DOHH2 (cell line): Measurements from ENCODE around the gene JMJD6.

Source experiments
- H3F3A ChIP-seq: fragments of 200-600 bp; sonication (generic), shearing (Covaris generic); 2 replicates; pipeline ENCODE4 v1.6.0; 2016; ENCODE audit warnings: antibody characterized with exemption, mild to moderate bottlenecking; ENCODE audit not compliant: control insufficient read depth, insufficient read depth
- H3K27ac ChIP-seq: fragments of 200-600 bp; sonication (generic); 2 replicates; pipeline ENCODE4 v1.5.1; 2014; ENCODE audit warnings: low read depth, mild to moderate bottlenecking, low read length, moderate library complexity
- H3K27me3 ChIP-seq: fragments of 200-600 bp; sonication (generic); 2 replicates; pipeline ENCODE4 v1.6.1; 2014; ENCODE audit warnings: mild to moderate bottlenecking, low read length, mixed read lengths; ENCODE audit not compliant: control insufficient read depth
- H3K36me3 ChIP-seq: fragments of 200-600 bp; sonication (generic); 2 replicates; pipeline ENCODE4 v1.6.1; 2014; ENCODE audit warnings: mild to moderate bottlenecking, low read length, moderate library complexity, mixed read lengths; ENCODE audit not compliant: control insufficient read depth
- H3K4me1 ChIP-seq: fragments of 200-600 bp; sonication (generic); 2 replicates; pipeline ENCODE4 v1.6.1; 2014; ENCODE audit warnings: mild to moderate bottlenecking, low read length, mixed read lengths; ENCODE audit not compliant: control insufficient read depth
- H3K4me2 ChIP-seq: fragments of 200-600 bp; sonication (generic); 2 replicates; pipeline ENCODE4 v1.6.0; 2014; ENCODE audit warnings: mild to moderate bottlenecking, low read length, moderate library complexity
- H3K4me3 ChIP-seq: fragments of 200-600 bp; sonication (generic); 2 replicates; pipeline ENCODE4 v1.5.1; 2014; ENCODE audit warnings: mild to moderate bottlenecking, low read length, mixed read lengths
- H3K79me2 ChIP-seq: fragments of 200-600 bp; sonication (generic); 2 replicates; pipeline ENCODE4 v1.6.1; 2014; ENCODE audit warnings: mild to moderate bottlenecking, low read length, mixed read lengths; ENCODE audit not compliant: control insufficient read depth
- H3K9me2 ChIP-seq: fragments of 200-600 bp; sonication (generic); replicated peaks from 2 replicates; pipeline ENCODE4 v1.6.1; 2014; ENCODE audit warnings: mild to moderate bottlenecking, low read length, mixed read lengths; ENCODE audit not compliant: control insufficient read depth
- H3K9me3 ChIP-seq: fragments of 200-600 bp; sonication (generic); 2 replicates; pipeline ENCODE4 v1.6.1; 2014; ENCODE audit warnings: antibody characterized with exemption, low read length, mixed read lengths; ENCODE audit not compliant: control insufficient read depth, insufficient read depth
- H4K20me1 ChIP-seq: fragments of 200-600 bp; sonication (generic); 2 replicates; pipeline ENCODE4 v1.6.0; 2014; ENCODE audit warnings: low read depth, mild to moderate bottlenecking, antibody characterized with exemption, low read length, moderate library complexity; ENCODE audit not compliant: control insufficient read depth, insufficient read depth
- EZH2phosphoT487 ChIP-seq: fragments of 200-600 bp; sonication (generic); IDR thresholded peaks from 2 replicates; pipeline ENCODE4 v1.6.1; 2017; ENCODE audit warnings: borderline replicate concordance, mild to moderate bottlenecking, antibody characterized with exemption, low read length, moderate library complexity, mixed read lengths
- TF ChIP-seq, protein P1 (sequence below): fragments of 200-600 bp; sonication (generic); IDR thresholded peaks from one replicate; pipeline ENCODE4 v1.5.1; 2014; ENCODE audit warnings: antibody characterized with exemption, mild to moderate bottlenecking, low read depth, low read length; ENCODE audit not compliant: poor library complexity, severe bottlenecking

The JMJD6 gene

GRCh38 chr17:76691379-76692191 is 34.8 kb downstream of the JMJD6 start:
- Histone ChIP-seq H3K27me3 (peaks cover 19% of the 10 kb centered on the region), H3K4me1 (no peaks in the 10 kb centered on the region), H4K20me1 (no peaks in the 10 kb centered on the region), H3F3A (no peaks in the 10 kb centered on the region), H3K4me2 (no peak overlapping the region), H3K27ac (no peak overlapping the region), H3K36me3 (no peaks in the 10 kb centered on the region), H3K79me2 (no peaks in the 10 kb centered on the region), H3K4me3 (no peak overlapping the region), H3K9me2 (no peaks in the 10 kb centered on the region), H3K9me3 (no peaks in the 10 kb centered on the region)
- TF ChIP-seq EZH2phosphoT487, result no peak
- TF ChIP-seq, protein P1, sequence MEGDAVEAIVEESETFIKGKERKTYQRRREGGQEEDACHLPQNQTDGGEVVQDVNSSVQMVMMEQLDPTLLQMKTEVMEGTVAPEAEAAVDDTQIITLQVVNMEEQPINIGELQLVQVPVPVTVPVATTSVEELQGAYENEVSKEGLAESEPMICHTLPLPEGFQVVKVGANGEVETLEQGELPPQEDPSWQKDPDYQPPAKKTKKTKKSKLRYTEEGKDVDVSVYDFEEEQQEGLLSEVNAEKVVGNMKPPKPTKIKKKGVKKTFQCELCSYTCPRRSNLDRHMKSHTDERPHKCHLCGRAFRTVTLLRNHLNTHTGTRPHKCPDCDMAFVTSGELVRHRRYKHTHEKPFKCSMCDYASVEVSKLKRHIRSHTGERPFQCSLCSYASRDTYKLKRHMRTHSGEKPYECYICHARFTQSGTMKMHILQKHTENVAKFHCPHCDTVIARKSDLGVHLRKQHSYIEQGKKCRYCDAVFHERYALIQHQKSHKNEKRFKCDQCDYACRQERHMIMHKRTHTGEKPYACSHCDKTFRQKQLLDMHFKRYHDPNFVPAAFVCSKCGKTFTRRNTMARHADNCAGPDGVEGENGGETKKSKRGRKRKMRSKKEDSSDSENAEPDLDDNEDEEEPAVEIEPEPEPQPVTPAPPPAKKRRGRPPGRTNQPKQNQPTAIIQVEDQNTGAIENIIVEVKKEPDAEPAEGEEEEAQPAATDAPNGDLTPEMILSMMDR, result no peak

DNA sequence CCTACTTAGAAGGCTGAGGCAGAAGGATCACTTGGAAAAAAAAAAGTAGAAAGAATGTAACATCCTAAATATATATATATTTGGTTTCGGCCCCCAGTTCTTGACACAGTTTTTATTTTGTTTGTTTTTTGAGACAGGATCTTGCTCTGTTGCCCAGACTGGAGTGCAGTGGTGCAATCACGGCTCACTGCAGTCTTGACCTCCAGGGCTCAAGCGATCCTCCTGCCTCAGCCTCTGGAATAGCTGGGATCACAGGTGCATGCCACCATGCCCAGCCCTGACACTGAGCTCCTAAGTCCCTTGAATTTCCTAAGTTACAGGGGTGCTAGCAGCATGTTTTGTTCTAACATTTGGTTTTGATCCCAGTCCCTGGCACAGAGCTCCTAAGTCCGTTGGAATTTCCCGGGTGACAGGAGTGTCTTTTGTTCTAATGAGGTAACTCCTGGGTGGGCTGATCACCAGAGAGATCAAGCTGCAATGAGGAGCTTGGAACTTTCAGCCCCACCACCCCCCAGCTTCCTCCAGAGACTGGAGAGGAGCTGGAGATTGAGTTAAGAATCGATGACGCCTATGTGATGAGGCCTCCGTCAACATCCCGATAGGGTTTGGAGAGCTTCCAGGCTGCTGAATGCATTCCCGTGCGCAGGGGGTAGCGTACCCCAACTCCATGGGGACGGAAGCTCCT is 35.7 kb downstream of the JMJD6 start:
- Histone ChIP-seq H3K36me3 (no peaks in the 10 kb centered on the region), H3K4me1 (no peaks in the 10 kb centered on the region), H3K79me2 (no peaks in the 10 kb centered on the region), H3K27ac (no peak overlapping the region), H3K9me3 (no peaks in the 10 kb centered on the region), H3F3A (no peaks in the 10 kb centered on the region), H3K9me2 (no peaks in the 10 kb centered on the region), H3K27me3 (peaks cover 14% of the 10 kb centered on the region), H4K20me1 (no peaks in the 10 kb centered on the region), H3K4me2 (no peak overlapping the region), H3K4me3 (no peak overlapping the region)
- TF ChIP-seq, protein P1, result no peak

DNA sequence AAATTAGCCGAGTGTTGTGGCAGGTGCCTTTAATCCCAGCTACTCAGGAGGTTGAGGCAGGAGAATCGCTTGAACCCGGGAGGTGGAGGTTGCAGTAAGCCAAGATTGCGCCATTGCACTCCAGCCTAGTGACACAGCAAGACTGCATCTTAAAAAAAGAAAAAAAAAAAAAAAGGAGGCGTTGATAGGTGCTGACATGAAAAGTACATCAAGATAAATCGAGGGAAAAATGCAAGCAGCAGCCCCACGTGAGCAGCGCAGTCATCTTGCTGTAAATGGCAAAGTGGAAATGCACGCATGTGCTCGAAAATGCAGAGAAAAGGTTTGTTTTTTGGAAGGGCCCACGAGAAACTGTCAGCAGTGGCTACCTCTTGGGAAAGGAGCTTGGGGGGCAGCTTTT is 36.5 kb downstream of the JMJD6 start:
- Histone ChIP-seq H3K36me3 (no peaks in the 10 kb centered on the region), H3K4me3 (no peak overlapping the region), H3K27ac (no peak overlapping the region), H4K20me1 (no peaks in the 10 kb centered on the region), H3K4me1 (no peaks in the 10 kb centered on the region), H3F3A (no peaks in the 10 kb centered on the region), H3K79me2 (no peaks in the 10 kb centered on the region), H3K4me2 (no peak overlapping the region), H3K27me3 (peaks cover 7% of the 10 kb centered on the region; the same call in 1 of the 2 replicates), H3K9me2 (no peaks in the 10 kb centered on the region), H3K9me3 (no peaks in the 10 kb centered on the region)
- TF ChIP-seq EZH2phosphoT487, result no peak
- TF ChIP-seq, protein P1, result no peak
